Activated CD4-positive, alpha-beta T cell treated with anti-CD3 and anti-CD28 coated beads for 36 hours (primary cell): ENCODE results near the gene SLC29A4. TPM values are rescaled to one million over a fixed set of nuclear protein-coding genes. Genes with fewer than 3 reads are reported as not detected.
"Not testable (repeated sequence)": the region's sequence is repeated elsewhere in the genome, so short reads cannot be mapped to it uniquely, and the experiment has no call there.

Experiments
- ATAC-seq: fragments of 200-7000 bp; cut with Tn5 transposase; one replicate; pipeline ENCODE4 v1.10.0; 2021; ENCODE audit warnings: mild to moderate bottlenecking, moderate library complexity
- CTCF ChIA-PET: fragments of 350-600 bp; sonication (Branson Sonifier 250); formaldehyde crosslinking; loops from one replicate; lab custom pipeline; 2021; ENCODE audit warnings: antibody characterized with exemption; lab: Charles Lee
- POLR2A ChIA-PET: fragments of 350-600 bp; sonication (Branson Sonifier 250); formaldehyde crosslinking; loops from one replicate; lab custom pipeline; 2021; ENCODE audit warnings: antibody characterized with exemption, inconsistent platforms; lab: Charles Lee
- DNase-seq: peaks from one replicate; pipeline ENCODE4 v3.0.0-alpha.2; 2020
- H3K27ac Mint-ChIP-seq: one replicate; pipeline ENCODE4 v1.8.0; 2021; ENCODE audit warnings: mixed read lengths
- H3K27me3 Mint-ChIP-seq: one replicate; pipeline ENCODE4 v1.8.0; 2021; ENCODE audit warnings: mixed read lengths
- H3K36me3 Mint-ChIP-seq: one replicate; pipeline ENCODE4 v1.8.0; 2021; ENCODE audit warnings: low read depth, mixed read lengths
- H3K4me1 Mint-ChIP-seq: one replicate; pipeline ENCODE4 v1.8.0; 2021; ENCODE audit warnings: mixed read lengths
- H3K4me3 Mint-ChIP-seq: one replicate; pipeline ENCODE4 v1.8.0; 2021; ENCODE audit warnings: mild to moderate bottlenecking, moderate library complexity, mixed read lengths
- H3K9me3 Mint-ChIP-seq: one replicate; pipeline ENCODE4 v1.8.0; 2021; ENCODE audit warnings: low read depth, mixed read lengths
- intact Hi-C, 2 experiments: fragments of 100-400 bp; cut with DNase I in 1 of 2; cut with micrococcal nuclease in 1 of 2; formaldehyde crosslinking; loops; one replicate each; pipeline versions ENCODE4 v1.14.2 to v1.15.1; 2022 to 2024; cut with DNase I, micrococcal nuclease
- total RNA-seq, 2 experiments: library from RNA; stranded (reverse); gene quantifications; one replicate each; pipeline ENCODE4 v1.2.3, GENCODE V29; 2021

The SLC29A4 gene
- total RNA-seq, 2 experiments from 2014 or later = 1.0 to 1.7 TPM

DNA sequence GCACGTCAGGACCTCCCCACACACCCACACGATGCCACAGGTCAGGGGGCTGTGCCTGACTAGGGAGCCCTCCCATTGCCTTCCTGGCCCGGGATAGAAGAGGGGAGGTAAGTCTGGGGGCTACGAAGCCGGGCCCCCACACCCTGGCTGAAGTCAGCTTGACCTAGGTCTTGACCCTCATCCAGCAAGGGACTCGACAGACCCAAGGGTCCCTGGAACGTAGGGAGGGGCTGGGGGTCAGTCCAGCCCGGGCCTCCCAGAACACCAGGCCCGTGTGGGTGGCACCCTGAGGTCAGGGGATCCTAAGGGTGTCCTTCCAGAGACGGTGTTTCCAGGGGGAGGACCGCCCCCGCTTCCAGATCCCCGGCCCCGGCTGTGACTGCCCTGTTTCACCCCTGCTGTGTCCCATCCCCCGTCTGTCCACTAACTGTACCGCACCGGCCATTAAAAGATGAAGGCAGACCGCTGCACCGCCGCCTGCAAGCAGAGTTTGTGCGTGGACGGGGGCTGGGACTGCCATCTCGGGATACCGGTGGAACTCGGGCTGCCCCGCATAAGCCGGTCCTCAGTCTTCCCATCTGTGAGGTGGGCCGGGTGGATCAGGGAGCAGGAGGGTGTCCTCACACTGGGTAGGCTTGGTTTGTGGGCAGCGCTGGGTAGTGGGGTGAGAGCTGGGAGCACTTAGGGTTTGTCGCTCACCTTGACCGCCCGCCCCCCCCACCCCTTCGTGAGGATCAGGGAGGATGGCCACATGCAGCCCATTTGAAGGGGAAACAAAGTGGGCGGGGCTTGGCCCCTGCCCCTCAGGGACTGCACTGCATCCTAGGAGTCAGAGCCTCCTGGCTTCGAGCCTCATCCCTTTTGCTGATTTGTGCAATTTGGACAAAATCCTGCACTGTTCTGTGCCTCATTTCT is 21.1 kb downstream of the SLC29A4 start:
- DNase-seq (no peak), ATAC-seq (no peak)
- H3K27me3 Mint-ChIP-seq = no peaks in the 10 kb centered on the region
- ChIA-PET POLR2A (no interaction called here), CTCF (no interaction called here)
- H3K27ac Mint-ChIP-seq = no peak overlapping the region
- H3K4me1 Mint-ChIP-seq = no peaks in the 10 kb centered on the region
- peaks cover 10% of the 10 kb centered on the region for H3K36me3 Mint-ChIP-seq
- no peaks in the 10 kb centered on the region for H3K9me3 Mint-ChIP-seq
- intact Hi-C loops = no loop called here
- H3K4me3 Mint-ChIP-seq = no peak overlapping the region

DNA sequence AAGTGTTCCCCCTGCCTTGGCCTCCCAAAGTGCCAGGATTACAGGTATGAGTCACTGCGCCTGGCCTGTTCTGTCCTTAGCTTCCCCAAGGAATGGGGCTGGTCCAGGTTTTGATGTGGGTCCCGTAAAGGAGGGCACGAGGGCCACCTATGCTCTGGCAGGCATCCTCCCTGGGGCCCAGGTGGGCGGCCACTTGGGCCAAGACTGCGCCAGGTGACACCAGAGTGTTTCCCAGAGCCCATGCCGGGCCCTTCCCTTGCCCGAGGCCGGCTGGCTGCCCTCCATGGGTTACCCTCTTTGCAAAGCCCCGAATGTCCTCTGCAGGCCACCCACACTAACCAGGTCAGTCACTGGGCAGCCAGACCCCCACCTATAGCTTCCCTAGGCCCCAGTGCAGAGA is 22.3 kb downstream of the SLC29A4 start:
- POLR2A ChIA-PET, H3K36me3 Mint-ChIP-seq, ATAC-seq, H3K9me3 Mint-ChIP-seq, CTCF ChIA-PET, DNase-seq, H3K27me3 Mint-ChIP-seq, H3K27ac Mint-ChIP-seq, H3K4me1 Mint-ChIP-seq, H3K4me3 Mint-ChIP-seq, intact Hi-C loops: not testable (repeated sequence)

DNA sequence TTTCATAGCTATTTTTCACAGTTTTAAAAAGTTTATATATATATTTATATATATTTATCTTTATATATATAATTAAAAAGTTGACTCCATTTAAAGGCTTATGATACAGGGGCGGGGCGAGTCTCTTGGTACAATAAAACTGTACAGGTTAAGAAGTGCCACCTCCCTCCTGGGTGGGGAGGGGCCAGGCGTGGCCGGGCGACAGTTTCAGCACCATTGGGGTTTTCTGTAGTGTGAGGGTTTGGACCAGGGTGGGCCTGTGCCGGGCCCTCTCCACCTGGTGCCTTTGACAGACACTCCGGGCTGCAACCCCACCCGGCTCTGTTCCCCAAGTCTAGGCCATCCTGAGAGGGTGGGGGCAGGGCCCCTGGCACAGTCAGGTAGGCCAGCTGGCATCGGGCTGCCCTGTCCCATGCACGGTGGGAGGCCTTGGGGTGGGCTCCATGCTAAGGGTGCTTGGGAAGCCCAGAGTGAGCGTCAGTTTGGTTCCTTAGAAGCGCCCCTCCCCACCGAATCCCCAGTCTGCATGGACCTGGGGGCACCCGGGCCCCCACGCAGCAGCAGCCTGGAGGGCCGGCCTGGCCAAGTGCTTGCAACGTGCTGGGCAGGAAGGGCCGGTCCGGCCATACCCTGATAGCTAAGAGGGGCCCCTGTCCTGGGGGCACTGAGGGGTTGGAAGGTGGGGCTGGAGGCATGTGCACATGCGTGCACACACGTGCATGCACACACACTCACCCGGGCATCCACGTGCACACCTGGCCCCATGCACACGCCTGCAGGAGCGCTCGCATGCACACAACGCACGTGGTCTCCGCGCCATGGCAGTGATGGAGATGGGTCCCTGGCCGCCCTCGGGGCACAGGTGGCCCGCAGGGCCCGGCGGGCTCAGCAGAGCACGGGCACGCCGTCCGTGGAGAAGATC is 24.7 kb downstream of the SLC29A4 start:
- H3K4me3 Mint-ChIP-seq, H3K9me3 Mint-ChIP-seq, DNase-seq, CTCF ChIA-PET, H3K27ac Mint-ChIP-seq, ATAC-seq, H3K27me3 Mint-ChIP-seq, intact Hi-C loops, H3K4me1 Mint-ChIP-seq, POLR2A ChIA-PET: not testable (repeated sequence)
- peaks cover 27% of the 10 kb centered on the region for H3K36me3 Mint-ChIP-seq

DNA sequence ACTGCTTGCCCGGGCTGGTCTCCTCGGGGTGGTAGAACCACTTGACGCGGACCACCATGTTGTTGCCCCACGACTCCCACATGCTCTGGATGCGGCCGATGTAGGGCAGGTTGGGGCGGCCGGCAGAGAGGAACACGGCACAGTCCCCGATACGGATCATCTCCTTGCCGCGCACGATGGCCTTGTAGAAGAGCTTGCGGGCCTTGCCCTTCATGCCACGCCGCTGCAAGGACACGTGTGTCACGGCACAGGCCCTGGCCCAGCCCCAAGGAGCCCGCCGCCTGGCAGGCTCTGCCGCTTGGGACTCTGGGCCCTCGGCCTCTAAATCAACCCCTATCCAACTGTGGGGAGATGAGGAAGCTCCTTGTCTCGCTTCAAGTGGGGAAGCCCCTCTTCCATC is 26.4 kb downstream of the SLC29A4 start:
- Mint-ChIP-seq H3K4me3 (no peak overlapping the region), H3K27ac (no peak overlapping the region), H3K4me1 (no peaks in the 10 kb centered on the region), H3K9me3 (no peaks in the 10 kb centered on the region), H3K36me3 (peaks cover 27% of the 10 kb centered on the region), H3K27me3 (no peaks in the 10 kb centered on the region)
- ChIA-PET CTCF (no interaction called here), POLR2A (no interaction called here)
- DNase-seq (no peak), ATAC-seq (no peak)
- intact Hi-C loops = no loop called here

DNA sequence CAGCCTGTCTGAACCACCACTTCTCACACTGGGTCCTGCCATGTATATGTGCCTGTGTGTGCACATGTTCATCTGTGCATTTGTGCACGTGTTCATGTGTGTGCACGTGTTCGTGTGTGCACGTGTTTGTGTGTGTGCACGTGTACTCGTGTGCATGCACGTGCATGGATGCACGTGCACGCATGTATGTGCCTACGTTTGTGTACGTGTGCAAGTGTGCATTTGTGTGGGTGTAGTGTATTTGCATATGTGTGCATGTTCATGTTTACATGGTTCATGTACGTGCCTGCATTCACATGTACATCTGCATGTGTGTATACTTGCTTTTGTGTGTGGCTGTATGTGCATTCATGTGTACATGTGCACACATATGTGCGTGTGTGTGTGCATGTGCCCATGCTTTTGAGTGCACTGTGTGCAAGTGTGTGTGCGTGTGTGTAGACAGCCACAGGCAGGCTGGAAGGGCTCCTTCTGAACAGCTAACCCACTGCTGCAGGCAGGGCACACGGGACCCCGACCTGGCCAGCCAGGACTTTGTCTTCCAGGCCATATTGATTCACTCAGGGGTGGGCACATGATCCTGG is 28.2 kb downstream of the SLC29A4 start:
- Mint-ChIP-seq H3K9me3 (no peaks in the 10 kb centered on the region), H3K36me3 (peaks cover 34% of the 10 kb centered on the region)

DNA sequence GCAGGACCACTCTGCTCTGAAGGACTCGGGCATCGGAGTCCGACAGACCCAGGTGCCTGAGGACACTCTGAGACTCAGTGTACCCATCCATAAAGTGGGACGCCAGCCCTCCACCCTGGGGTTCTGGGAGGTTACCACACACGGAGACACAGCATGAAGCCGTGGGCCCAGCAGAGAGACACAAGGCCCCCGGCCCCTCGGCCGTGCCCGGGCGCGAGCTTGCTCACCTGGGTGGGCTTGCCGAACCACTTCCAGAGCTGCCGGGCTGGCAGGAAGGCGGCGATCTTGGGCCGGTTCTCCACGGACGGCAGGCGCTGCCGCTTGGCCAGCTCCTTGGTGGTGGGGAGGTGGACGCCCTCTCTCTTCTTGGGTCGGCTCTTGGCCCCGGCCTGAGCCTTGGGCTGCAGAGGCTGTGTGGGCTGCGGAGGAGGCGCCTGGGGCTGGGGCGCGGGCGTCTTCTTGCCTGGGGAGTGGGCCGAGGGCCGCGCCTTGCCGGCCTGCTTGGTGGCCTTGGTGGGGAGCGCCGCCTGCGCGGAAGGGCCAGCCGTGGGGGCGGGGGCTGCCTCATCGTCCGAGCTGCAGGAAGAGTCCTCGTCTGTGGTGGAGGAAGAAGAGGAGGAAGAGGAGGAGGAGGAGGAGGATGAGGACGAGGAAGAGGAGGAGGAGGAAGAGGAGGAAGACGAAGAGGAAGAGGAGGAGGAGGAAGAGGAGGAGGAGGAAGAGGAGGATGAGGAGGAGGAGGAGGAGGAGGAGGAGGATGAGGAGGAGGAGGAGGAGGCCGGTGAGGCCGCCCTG is 29.7 kb downstream of the SLC29A4 start:
- POLR2A ChIA-PET, intact Hi-C loops: not testable (repeated sequence)

More for the DNA sequence above, 28.2 kb downstream of the SLC29A4 start:
- POLR2A ChIA-PET = no interaction called here
- Mint-ChIP-seq H3K4me3 (no peak overlapping the region), H3K27me3 (no peaks in the 10 kb centered on the region), H3K4me1 (no peaks in the 10 kb centered on the region), H3K27ac (no peak overlapping the region)
- ATAC-seq = no peak
- DNase-seq = no peak
- intact Hi-C loops = no loop called here
- CTCF ChIA-PET = no interaction called here

DNA sequence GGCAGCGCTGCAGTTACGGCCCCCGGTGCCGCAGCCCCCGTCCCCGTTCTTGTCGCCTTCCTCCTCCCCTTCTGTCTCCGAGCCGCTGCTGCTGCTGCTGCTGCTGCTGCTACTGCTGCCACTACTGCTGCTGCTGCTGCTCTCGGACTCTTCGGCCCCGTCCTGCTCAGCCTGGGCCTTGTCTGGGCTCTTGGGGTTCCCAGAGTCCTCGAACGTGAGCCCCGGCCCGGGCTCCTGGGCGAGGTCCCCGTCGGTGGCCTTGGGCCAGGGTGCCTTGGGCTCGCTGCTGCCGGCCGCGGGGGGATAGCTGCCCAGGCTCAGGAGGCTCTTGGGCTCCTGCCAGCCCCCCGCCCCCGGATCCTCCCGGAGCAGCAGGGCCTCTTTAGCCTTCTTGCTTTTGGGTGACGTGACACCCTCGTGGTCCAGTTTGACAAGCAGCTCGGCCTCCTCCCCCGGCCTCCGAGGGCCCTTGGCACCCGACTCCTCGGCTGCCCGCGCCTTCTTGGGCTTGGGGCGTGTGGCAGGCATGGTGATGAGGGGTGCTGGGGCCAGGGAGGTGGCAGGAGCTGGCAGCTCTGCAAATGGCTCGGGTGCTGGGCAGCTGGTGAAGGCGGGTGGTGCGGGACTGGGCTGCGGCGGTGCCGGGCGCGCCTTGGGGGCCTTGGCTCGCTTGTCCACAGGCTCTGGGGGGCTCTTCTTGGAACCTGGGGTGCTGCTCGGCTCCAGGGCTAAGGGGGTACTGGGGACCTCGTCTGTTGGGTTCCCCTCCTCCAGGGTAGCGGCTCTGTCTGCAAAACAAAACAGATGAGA is 30.5 kb downstream of the SLC29A4 start:
- POLR2A ChIA-PET, ATAC-seq, DNase-seq, H3K4me1 Mint-ChIP-seq, H3K9me3 Mint-ChIP-seq, H3K27me3 Mint-ChIP-seq, intact Hi-C loops, H3K4me3 Mint-ChIP-seq, H3K27ac Mint-ChIP-seq: not testable (repeated sequence)
- peaks cover 34% of the 10 kb centered on the region for H3K36me3 Mint-ChIP-seq
- CTCF ChIA-PET = interaction anchor here (0.6 kb wide), 1 partner anchor 333 kb away, joined by 3 read pairs; no protein-coding TSS in a partner anchor

More for the DNA sequence above, 29.7 kb downstream of the SLC29A4 start:
- ATAC-seq, H3K27ac Mint-ChIP-seq, H3K9me3 Mint-ChIP-seq, H3K27me3 Mint-ChIP-seq, DNase-seq, H3K4me1 Mint-ChIP-seq, H3K4me3 Mint-ChIP-seq: not testable (repeated sequence)
- CTCF ChIA-PET = interaction anchor here (0.6 kb wide), 1 partner anchor 334 kb away, joined by 3 read pairs; no protein-coding TSS in a partner anchor
- H3K36me3 Mint-ChIP-seq = peaks cover 33% of the 10 kb centered on the region

DNA sequence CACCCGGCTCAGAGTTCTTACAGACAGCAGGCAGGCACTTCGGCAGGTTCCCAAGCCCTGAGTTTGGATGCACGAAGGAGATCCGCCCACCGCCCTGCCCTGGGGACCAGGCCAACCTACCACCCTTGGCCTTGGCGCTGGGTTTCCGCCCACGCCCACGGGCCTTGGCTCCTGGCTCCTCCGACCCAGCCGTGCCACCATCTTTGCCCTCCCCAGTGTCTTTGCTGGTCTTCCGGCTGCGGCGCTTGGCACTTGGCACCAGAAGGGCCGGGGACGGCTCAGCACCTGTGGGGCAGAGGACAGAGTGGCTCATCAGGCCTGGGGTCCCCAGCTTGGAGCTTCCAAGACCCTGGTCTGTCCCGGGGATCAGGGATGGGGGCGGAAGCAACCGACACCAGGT is 32.1 kb downstream of the SLC29A4 start:
- ChIA-PET CTCF (no interaction called here), POLR2A (no interaction called here)
- ATAC-seq (no peak), DNase-seq (no peak)
- no peaks in the 10 kb centered on the region for H3K4me1 Mint-ChIP-seq
- H3K27me3 Mint-ChIP-seq = no peaks in the 10 kb centered on the region
- no peak overlapping the region for H3K4me3 Mint-ChIP-seq
- no peak overlapping the region for H3K27ac Mint-ChIP-seq
- H3K36me3 Mint-ChIP-seq = peaks cover 47% of the 10 kb centered on the region
- H3K9me3 Mint-ChIP-seq = peaks cover 9% of the 10 kb centered on the region
- intact Hi-C loops = no loop called here

DNA sequence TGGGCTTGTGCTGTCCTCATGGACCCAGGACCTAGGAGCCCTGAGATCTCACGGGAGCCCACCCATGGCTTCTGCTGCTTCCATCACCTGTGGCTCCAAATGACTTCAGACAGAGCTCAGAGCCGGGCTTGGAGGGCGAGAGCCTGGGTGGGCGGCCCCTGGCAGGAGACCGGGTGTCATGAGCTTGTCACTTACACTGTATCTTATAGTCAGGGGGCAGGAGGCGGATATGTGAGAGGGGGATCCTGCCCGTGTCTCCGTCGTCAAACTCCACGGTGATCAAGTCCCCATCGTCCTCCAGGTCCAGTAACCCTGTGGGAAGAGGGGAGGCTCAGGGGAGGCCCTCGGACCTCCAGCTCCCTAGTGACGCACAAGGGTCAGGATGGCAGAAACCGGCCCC is 33.0 kb downstream of the SLC29A4 start:
- ChIA-PET POLR2A (no interaction called here), CTCF (no interaction called here)
- no peak overlapping the region for H3K27ac Mint-ChIP-seq
- H3K4me1 Mint-ChIP-seq = no peaks in the 10 kb centered on the region
- peaks cover 49% of the 10 kb centered on the region for H3K36me3 Mint-ChIP-seq
- no peak for DNase-seq
- H3K27me3 Mint-ChIP-seq = no peaks in the 10 kb centered on the region
- no peak for ATAC-seq
- H3K4me3 Mint-ChIP-seq = no peak overlapping the region
- intact Hi-C loops = no loop called here
- peaks cover 9% of the 10 kb centered on the region for H3K9me3 Mint-ChIP-seq

DNA sequence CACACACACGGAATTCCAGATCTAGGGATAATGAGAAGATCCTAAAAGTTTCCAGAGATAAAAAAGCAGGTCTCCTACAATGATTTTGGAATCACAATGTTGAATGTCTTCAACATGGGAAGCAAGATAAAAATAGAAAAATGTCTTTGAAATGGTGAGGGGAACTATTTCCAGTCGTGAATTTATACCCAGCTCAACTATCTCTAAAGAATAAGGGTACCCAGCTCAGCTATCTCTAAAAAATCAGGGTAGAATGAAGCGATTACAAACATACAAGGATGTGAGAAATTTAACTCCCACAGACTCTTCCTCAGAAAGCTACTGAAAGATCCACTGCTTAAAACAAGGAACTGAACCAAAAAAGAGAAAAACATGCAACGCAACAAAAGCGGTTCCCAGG is 35.9 kb downstream of the SLC29A4 start:
- H3K36me3 Mint-ChIP-seq = peaks cover 51% of the 10 kb centered on the region
- H3K4me3 Mint-ChIP-seq, intact Hi-C loops: not testable (repeated sequence)

More for the DNA sequence above, 35.9 kb downstream of the SLC29A4 start:
- H3K27ac Mint-ChIP-seq, CTCF ChIA-PET, DNase-seq, POLR2A ChIA-PET, ATAC-seq, H3K9me3 Mint-ChIP-seq, H3K4me1 Mint-ChIP-seq, H3K27me3 Mint-ChIP-seq: not testable (repeated sequence)
